Fibroblast of skin of abdomen (primary cell): Measurements from ENCODE around the gene TXLNA.
A peak's percentile ranks its signal among the peaks of the same experiment; 100 is the strongest.

Experiments
- DNase-seq: peaks from one replicate; pipeline ENCODE4 v3.0.0-alpha.2; 2013

TXLNA gene

DNA sequence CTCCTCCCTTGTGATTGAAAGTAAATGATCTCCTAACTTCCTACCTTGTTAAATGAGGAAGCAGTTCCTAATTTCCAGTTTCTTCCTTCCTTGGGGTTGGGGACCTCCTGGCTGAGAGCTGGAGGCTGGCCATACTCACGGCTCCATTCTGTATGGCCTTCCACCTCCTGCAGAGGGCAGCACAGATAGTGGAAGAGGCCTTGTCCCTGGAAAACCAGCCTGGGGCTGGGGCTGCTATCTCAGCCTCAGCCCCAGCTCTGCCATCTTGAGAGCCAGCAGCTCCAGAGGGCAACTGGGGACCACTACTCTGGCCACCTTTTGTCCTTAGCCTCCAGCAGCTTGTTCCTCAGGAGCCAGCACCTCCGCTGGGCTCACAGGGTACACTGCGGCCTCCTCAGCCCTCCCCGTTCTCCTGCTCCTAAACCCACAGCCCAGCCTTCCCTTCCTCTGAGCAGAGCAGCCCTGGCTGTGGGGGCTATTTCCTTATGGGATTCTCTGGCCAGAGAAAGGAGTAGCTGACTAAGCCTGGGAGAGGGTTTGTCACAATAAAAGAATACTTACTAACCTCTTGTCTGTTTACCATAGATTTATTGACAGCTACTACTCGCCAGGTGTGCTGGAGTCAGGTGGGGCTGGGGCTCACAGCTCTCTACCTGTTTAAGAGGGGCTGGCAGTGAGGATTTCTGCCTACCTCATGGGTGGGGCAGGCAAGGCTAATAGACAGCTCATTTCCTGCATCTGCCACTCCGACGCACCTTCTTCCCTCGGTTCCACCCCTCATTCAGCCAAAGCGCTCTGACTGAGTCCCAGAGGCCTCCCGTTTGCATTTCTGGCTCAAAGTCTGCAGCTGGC lies 36.4 kb downstream of the TXLNA start:
- peak; percentile 57 for DNase-seq

- DNase-seq: no peak
These were observed 37.1 kb downstream of the TXLNA start for GRCh38 chr1:32216566-32216965.

DNA sequence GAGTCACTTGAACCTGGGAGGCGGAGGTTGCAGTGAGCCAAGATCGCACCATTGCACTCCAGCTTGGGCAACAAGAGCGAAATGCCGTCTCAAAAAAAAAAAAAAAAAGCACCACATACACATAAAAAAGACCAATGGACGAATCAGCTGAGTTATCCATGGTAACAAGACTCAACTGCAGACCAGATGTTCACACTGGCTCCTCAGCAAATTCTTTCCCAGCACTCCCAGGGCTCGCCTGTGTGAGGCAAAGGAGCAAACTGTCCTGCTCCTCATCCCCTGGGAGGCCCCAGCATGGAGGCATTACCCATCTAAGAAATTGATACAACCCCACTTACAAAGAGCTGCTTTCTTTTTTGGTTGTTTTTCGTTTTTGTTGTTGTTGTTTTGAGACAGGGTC lies 39.5 kb downstream of the TXLNA start:
- DNase-seq: peak; percentile 52

DNA sequence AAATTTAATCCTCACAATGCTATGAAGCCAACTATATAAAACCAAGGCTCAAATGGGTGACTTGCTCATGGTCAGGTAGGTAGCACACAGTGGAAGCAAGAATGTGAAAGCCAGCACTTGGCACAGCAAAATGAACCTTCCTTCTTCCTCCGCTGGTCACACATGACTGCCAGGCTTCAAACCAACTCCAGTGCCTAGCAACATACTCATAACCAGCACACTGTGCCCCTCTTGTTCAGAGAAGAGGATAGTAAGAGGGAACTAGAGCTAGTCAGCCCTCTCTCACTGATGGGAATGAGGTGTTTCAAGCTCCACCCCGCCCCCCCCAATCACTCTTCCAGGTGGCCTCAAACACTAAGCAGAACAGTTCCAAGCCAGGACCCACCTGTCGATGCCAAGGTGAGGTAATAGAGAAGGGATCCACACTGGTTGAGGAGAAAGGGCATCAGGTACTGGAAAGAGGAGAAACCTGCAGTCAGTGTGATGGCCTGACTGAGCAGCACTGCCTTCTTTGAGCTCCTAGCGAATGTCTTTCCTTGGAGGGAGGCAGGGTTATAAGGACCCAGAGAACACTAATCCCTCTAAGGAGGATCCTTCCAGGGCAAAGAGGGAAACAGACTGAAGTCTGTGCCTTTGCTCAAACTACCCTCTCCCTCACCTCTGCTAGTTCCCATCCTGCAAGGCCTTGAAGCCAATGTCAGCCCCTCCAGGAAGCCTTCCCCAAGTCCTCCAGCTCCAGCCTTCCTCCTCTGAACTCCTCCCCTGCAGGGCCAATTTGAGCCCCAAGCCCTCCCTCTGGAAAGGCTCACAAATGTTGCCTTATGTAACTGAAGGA lies 41.5 kb downstream of the TXLNA start:
- no peak for DNase-seq

DNA sequence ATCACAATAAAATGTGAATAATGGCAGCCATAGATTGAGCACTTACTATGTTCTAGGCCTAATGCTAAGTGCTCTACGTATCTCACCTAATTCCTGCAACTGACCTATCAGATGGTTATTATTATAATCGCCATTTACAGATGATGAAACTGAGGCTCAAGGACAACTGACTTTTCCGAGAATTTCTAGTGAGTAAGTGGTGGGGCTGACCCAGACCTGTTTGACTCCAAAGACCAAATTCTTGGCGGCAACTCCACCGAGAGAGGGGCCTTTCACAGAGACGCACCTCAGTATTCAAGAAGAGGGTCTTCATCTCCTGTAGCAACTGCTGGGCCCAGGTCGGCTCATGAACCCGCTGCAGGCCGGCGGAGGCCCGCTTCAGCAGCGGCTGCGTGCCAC lies 42.1 kb downstream of the TXLNA start:
- no peak for DNase-seq

DNA sequence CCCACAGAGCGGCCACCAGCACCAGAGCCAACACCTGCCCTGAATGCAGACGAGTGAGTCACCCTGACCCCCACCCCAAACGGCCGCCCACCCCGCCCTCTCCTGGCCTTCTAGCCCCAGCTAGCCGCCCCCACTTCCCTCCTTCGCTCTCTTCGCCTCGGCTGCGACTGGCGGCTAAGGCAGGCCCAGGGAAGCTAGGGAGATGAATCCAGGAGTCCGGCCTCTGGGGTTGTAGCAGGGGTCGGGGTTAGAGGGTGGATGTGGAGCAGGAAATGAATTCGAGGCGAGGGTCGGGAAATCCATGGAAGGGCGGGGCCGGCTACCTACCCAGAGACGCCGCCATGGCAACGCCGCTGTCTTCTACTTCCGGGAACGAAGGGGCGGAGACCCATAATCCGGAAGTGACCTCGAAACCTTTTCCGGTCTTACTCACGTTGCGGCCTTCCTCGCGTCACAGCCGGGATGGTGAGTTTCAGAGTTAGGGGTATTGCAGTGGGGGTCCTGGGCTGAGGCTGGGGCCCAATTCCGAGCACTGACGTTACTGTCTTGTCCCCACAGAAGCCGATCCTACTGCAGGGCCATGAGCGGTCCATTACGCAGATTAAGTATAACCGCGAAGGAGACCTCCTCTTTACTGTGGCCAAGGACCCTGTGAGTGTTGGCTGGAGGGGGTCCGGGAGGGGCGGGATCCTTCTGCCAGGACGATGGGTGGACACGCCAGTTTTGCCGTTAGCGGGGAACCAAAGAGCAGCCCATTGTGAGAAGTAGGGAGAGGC lies 42.7 kb downstream of the TXLNA start, which contains the start of the genes EIF3I and TMEM234:
TSS of gene EIF3I (plus strand) at position 428 of the 776 bp plus-strand sequence. CDS start at position 463, 35 bp downstream.
TSS of gene TMEM234 (minus strand) at position 374 of the 776 bp plus-strand sequence. CDS start at position 343, 31 bp downstream.
- DNase-seq: peak; percentile 91

- DNase-seq: no peak
These were observed 44.2 kb downstream of the TXLNA start for GRCh38 chr1:32223683-32224082.

GRCh38 chr1:32224285-32224684 lies 44.8 kb downstream of the TXLNA start:
- DNase-seq: no peak

DNA sequence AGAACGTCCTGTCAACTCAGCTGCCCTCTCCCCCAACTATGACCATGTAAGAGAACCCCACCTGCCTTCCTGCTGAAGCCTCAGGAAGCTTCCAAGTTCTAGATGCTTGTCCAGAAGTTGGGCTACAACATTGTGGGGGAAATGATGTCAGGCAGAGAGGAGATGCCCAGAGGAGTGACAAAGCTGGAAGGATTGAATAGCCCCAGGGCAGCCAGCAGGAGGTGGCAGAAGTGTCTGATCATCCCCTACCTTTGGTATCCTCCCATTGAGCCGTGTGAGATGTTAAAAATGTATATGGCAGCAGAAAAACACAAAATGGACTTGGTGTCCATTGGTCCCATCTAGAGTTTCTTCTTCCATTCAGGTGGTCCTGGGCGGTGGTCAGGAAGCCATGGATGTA lies 49.3 kb downstream of the TXLNA start:
- no peak for DNase-seq

DNA sequence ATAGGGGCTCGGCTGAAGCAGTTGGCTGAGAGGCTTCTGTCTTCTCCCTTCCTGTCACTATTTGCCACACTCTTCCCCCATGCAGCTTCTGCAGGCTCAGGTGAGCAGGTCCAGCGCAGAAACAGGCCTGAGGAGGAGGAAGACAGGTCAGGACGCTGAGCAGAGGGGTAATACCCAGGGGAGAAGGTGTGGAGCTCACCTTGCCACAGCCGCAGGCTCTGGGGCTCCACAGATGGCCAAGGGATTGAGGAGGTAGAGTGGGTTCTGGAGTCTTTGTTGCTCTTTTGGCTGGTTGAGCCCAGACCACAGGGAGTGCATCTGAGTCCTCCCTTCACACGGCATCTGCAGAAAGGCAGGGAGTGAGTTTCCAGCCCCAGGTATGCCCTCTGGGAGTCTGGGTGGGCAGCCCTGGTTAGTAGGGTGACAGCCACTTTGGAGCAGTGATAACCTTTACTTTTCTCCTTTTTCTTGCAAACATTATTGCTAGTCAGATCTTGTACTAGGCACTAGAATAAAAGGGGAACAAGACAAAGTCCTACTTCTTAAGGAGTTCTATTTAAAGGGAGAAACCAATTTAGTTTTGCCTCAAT lies 52.5 kb downstream of the TXLNA start:
- no peak for DNase-seq

DNA sequence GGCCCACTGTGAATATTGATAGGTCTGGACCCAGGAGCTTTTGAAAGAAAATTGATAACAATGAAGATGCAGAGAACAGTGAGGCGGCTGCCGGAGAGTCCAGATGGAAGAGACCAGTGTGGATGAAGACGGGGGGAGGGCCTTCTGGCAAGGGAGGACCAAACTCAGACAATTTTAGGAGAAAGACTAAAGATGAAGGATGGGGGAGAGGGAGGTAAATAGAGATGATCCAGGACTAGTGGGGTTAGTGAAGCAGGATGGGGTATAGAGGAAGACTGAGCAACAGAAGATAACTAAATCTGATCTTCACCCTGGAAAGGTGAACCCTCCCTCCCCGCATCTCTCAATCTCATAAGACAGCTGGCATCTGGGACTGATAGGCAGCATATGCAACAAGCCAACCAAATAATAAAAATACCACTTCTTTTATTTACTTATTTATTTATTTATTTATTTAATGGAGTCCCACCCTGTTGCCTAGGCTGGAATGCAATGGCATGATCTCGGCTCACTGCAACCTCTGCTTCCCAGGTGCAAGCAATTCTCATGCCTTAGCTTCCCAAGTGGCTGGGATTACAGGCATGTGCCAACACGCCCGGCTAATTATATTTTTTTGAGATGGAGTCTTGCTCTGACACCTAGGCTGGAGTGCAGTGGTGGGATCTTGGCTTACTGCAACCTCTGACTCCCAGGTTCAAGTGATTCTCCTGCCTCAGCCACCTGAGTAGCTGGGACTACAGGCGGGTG lies 53.3 kb downstream of the TXLNA start:
- no peak for DNase-seq

DNA sequence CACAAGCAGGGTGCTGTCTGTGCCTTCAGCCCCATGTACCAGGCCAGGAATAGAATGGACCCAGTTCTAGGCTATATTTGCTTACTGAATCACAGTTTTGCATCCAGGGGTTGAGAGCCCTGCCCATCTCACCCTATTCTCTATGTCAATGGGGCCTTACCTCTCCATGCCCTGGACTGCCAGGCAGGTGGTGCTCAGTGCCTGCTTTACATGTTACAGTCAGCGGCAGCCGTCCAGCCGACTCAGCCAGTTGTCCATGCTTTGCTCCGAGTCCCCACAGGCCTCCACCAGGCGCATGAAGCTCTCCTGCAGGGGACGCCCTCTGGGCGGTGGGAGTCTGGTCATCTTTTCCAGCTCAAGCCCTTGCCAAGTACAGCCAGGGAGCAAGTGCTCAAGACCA lies 55.3 kb downstream of the TXLNA start:
- DNase-seq: no peak

GRCh38 chr1:32239337-32239736 lies 59.9 kb downstream of the TXLNA start:
- DNase-seq: no peak

GRCh38 chr1:32239790-32240139 lies 60.3 kb downstream of the TXLNA start:
- DNase-seq: no peak

- peak; percentile 36 for DNase-seq
These were observed 60.9 kb downstream of the TXLNA start for GRCh38 chr1:32240140-32240951.

DNA sequence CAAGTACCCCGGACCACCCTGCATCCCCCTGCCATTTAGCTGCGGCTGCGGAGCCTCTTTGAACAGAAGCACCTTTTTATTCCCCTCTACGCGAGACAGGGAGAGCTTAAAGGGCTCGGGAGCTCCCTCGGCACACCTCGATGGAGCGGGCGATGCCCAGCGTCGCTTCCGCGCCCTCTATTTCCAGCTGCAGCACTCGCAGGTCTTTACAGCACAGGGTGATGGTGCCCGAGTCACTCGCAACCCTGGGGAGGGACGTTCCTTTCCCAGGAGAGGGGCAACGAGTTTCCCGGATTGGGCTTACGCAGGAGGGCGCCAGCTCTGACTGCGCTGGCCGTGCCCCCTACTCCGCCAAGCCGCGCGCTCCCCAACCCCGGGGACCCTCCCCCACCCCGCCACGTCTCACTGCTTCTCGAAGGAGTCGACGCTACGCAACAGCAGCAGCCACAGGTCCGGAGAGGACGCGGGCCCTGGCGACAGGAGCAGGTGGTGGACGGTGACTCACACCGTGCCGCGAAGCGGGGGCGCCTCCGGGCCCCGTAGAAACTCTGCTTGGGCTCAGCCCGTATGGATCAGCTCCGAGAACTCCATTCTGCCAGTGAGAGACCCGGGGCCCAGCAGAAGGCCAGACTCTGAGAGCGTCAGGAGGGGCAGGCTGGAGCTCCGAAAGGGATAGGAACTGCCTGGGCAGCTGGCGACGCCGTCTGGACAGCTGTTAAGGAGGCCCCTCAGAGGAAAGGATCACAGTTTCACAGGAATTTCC lies 61.7 kb downstream of the TXLNA start:
- DNase-seq: peak; percentile 27

GRCh38 chr1:32242341-32242851 lies 62.9 kb downstream of the TXLNA start:
- no peak for DNase-seq

- DNase-seq: peak; percentile 69
These were observed 67.4 kb downstream of the TXLNA start, which contains the start of gene FAM167B for GRCh38 chr1:32246888-32247273. TSS of gene FAM167B (plus strand) at chr1:32247222. CDS start at chr1:32247422, 200 bp downstream.

DNA sequence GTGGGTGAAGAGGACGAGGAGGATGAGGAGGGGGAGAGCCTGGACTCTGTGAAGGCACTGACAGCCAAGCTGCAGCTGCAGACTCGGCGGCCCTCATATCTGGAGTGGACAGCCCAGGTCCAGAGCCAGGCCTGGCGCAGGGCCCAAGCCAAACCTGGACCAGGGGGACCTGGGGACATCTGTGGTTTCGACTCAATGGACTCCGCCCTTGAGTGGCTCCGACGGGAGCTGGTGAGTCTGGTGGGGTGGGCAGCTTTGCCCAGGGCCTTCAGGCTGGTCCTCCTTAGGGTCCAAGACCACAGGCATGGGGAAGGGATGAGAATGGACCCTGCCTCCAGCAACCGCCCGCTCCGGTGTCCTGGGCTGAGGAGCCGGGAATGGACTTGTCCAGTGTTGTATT lies 68.0 kb downstream of the TXLNA start:
- DNase-seq: no peak
